Kasumi-1 (cell line): ENCODE results near the gene TPSAB1.
"Not testable (repeated sequence)": the region's sequence is repeated elsewhere in the genome, so short reads cannot be mapped to it uniquely, and the experiment has no call there.

Source experiments
- DNase-seq, 2 experiments: peaks; one replicate each; lab custom pipeline; 2025; lab: John Stamatoyannopoulos, UW

TPSAB1 gene

DNA sequence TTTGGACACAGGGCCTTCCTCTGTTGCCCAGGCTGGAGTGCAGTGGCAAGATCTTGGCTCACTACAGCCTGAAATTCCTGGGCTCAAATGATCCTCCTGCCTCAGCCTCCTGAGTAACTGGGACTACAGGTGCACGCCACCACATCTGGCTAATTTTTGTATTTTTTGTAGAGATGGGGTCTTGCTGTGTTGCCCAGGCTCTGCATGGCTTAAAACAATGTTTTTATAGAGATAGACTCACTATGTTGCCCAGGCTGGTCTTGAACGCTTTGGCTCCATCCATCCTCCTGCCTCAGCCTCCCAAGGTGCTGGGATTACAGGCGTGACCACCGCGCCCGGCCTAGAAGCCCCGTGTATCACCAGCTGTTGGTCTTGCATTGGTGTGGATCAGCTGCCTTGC is 28.9 kb downstream of the TPSAB1 start:
- not testable (repeated sequence) for DNase-seq

DNA sequence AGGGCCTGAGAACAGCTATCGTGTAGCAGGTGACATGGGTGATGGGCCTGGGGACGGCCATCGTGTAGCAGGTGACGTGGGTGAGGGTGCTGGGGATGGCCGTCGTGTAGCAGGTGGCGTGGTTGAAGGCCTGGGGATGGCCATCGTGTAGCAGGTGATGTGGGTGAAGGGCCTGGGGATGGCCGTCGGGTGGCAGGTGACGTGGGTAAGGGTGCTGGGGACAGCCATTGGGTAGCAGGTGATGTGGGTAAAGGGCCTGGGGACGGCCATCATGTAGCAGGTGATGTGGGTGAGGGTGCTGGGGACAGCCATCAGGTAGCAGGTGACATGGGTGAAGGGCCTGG is 30.8 kb downstream of the TPSAB1 start:
- no peak for DNase-seq

DNA sequence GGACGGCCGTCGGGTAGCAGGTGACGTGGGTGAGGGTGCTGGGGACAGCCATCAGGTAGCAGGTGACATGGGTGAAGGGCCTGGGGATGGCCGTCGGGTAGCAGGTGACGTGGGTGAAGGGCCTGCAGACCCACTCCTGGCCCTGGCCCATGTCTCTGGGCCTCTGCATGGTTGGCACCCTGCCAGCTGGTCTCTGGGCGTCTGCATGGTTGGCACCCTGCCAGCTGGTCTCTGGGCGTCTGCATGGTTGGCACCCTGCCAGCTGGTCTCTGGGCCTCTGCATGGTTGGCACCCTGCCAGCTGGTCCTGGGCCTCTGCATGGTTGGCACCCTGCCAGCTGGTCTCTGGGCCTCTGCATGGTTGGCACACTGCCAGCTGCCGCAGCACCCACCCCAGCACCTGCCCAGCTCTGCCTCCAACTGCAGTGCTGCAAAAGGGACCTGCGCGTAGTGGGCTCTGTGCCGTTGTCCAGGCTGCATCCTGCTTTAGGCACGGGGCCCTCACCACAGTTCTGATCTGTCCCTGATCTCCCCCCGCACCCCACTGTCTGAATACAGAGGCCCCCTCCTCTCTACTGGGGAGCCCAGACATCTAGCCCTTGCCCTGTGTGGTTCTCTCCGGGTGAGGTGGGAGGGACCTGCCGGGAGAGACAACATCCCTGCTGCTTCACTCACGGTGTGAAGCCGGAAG is 31.4 kb downstream of the TPSAB1 start:
- DNase-seq = not testable (repeated sequence)

DNA sequence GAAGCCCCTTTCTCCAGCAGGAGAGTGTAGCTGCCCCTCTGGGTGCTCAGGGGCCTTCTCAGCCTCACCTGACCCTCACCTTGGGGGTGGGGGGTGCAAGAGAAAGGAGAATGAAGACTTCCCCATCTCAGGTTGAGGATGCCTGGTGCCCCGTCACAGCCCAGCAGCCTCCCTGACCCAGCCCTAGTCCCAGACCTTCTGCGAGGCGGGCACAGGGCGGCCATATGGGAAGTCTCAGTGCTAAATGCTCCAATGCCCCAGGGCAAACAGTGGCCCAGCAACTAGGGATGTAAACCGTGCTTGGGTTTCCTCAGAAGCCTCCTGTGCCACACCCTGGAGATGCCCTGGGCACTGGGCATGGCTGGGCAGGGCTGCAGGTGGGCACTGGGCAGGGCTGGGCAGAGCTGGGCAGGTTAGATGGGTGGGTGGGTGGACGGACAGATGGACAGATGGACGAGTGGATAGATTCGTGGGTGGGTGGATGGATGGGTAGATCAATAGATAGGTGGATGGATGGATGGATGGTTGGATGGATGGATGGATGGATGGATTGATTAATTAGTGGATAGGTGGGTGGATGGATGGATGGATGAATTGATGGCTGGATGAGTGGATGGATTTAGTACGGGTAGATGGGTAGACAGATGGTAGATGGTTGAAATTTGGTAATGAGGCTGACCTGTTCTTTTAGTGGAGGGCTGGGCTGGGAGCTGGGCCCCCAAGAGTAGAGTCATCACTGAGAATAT is 32.1 kb downstream of the TPSAB1 start:
- DNase-seq = no peak

DNA sequence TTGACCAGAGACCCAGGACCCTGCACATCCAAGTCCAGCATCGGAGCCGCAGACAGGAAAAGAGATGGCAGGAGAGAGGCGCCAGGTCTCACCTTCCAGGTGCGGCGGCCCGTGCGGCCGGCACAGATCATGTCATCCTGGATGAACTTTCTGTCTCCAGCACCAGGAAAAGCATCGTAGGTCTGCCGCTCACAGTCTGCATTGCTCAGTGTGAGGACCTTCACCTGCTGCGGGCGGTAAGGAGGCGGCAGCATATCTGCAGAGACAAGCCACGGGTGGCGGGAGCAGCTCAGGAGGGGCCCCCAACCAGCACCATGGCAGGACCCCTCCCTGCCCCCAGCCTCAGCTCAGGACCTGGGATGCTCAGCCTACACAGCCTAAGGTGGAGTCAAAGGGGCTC is 33.3 kb downstream of the TPSAB1 start:
- DNase-seq = no peak

DNA sequence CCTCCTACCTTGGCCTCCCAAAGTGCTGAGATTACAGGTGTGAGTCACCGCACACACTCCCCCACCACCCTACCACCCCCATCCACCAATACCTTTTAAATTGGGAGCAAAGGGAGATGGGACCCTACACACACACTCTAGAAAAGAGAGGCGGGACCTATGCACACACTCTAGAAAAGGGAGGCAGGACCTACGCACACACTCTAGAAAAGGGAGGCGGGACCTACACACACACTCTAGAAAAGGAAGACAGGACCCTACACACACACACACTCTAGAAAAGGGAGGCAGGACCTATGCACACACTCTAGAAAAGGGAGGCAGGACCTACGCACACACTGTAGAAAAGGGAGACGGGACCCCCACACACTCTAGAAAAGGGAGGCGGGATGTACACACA is 34.3 kb downstream of the TPSAB1 start:
- DNase-seq = no peak

DNA sequence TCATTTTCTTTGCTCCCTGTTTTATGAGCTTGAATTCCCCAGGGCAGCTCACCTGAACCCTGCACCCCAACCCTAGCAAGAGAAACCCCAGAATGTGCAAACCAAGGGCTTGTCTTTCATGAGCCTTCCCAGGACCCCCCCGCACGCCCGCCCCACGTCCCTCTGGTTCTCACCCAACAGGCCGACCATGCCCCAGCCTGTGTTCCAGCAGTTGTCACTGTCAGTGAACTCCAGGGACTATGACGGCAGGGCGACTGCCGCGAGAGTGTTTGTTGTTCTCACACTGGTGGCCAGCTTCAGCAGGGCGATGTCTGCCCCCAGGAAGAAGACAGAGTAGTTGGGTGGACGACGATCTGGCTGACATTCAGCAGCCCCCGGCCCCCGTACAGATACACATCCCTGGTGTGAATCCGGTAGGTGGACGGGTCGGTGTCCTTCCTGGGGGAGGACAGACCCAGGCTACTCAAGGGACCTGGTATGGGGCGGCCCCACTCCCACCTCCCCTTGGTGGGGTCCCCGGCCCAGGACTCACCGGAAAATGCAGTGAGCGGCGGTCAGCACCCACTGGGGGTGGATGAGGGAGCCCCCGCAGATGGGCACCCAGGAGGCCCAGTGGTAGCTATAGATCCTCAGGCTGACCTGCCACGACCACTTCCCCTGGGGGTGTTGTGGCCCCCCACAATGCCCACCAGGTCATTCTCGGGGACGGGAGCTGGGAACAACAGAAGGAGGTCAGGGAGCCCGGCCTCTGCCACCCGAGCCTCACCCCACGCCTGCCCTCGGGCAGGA is 35.5 kb downstream of the TPSAB1 start:
- no peak for DNase-seq

DNA sequence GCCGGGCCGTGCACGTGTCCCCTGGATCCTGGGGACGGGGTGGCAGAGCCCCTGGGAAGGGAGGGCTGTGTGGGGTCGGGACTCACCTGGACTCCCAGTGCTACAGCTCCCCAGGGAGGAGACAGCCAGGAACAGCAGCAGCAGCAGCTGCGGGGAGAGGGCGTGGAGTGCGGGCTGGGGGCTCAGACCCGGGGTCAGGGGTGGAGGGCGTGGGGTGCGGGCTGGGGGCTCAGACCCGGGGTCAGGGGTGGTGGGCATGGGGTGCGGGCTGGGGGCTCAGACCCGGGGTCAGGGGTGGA is 36.0 kb downstream of the TPSAB1 start:
- DNase-seq = no peak

DNA sequence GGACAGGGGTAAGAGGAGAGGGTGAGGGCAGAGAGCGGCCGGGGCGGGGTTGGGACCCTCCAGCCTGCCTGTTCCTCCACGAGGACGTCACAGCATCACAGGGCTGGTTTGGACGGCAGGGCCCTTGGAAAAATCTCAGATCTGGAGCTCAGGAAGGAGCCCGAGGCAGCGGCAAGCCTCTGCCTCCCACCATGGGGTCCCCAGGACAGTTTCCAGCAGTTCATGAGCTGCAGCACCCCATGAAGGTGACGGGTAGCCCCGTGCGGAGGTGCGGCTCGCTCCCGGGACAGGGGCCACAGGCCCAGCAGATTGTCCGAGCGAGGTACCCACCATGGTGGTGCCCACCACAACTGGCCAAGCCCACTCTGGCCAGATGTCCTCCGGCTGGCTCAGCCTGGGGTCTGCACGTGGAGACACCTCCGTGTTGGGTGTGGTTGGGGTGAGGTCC is 36.7 kb downstream of the TPSAB1 start:
- DNase-seq = no peak

DNA sequence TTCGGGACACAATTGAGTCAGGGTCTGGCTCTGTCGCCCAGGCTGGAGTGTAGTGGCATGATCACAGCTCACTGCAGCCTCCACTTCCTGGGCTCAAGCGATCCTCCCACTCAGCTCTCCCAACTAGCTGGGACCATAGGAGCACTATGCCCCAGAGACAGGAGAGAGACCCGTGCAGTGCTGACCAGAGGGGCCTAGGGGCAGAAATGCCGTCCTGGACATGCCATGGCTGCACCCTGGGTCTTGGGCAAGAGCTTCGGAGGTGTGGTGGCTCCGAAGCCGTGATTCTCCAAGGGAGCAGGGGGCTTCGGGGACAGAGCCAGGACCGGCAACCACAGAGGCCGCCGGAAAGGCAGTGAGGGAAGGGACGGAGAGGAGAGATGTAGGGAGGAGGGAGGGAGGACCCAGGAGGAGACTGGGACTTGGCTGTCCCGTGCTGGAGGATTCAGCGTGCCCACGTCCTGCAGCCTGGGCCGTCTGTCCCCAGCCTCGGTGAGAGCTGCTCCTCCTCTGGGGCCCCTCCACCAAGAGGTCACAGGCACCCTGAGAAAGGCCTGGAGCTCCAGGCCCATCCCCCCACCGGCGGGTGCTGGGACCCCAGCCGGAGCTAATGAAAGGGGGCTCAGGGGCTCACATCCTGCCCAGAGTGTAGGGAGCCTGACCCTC is 37.2 kb downstream of the TPSAB1 start:
- DNase-seq = no peak

DNA sequence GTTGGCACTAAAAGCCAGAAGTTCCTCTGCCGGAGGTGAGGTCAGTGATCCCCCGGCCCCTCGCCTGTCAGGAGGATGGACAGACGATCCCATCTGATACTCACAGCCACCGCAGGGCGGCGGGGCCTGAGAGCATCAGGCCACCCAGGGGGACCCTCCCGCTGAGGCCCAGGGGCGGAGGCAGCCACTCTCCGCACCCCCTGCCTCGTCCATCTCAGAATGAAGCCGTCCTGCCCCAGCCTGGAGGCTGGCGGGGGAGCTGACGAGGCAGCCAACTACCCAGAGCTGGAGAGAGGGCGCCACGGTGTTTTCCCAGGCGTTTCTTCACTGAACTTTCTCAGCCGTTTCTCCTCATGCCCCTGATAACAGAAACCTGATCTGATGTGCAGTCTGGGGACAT is 38.0 kb downstream of the TPSAB1 start:
- DNase-seq = no peak

DNA sequence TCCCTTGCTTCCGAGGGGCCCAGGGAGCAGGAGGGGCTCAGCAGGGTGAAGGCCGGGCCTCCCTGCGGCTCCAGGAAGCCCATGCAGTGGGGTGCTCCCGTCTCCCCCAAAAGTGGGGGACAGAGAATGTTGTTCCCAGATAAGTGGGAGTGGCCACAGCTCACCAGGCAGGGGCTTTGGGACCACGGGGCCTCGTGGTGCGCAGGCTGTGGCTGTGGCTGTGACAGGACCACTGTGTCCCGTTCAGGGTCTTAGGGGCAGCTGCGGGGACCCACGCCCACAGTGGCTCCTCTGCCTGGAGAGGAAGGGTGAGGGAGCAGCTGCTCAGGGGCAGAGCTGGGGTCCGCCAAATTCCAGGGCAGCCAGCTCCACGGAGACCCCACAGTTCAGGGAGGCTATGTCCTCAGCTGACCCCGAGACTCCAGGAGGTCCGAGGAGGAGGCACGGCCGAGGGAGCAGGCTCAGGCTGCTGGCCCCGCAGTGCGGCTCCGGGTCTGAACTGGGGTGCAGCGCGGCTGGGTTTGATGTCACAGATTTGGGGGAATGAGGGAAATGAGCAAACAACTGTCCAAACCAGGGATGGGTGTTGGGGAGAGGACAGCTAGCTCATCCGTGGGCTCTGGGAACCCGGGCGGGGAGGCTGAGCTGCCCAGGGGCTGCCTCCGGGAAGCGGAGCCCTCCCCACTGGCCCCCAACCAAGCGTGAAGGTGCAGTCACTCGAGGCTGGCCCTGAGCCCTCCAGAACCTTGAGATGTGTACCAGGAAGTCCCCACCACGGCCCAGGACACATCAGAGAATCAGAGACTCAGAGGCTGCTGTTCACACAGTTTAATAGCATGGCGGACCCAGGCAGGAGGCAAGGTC is 38.8 kb downstream of the TPSAB1 start:
- DNase-seq = no peak

DNA sequence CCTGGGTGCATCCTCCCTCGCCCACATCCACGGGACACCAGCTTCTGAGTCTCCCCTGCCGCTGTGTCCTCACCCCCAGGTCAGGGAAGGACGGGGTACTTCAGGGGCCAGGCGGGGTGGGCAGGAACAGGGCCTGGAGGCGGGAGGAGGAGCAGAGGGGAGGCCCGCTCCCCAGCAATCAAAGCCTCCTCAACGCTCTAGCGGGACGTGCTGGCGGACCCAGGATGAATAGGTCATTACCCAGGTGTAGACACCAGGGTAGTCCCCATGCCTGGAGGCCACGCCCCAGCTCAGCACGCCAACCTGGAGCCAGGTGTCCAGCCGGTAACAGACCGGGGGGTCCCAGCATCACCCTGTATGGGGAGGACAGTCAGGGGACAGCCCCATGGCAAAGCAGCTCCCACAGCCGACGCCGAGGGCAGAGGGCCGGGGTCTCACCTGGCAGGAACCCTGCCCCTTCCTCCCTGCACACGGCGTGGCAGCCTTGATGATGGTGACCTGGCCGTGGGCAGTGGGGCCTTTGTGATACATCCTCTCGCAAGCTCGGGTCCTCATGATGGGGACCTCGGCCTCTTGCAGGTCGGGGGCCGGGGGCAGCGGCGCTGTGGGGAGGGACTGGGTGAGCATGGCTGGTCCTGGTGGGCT is 39.6 kb downstream of the TPSAB1 start:
- no peak for DNase-seq

DNA sequence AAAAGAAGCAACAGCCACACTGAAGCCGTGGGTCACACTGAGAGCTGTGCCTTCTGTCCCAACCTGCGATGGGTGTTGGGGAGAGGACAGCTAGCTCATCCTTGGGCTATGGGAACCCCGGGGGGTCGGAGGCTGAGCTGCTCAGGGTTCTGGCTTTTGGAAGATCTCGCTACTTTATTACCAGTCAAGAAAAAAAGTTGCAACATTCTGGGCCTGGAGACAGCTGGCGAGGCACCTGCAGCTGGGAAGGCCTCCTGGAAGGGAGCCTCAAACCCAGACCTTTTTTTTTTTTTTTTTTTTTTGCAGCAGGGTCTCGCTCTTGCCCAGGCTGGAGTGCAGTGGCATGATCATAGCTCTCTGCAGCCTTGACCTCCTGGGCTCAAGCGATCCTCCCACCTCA is 40.3 kb downstream of the TPSAB1 start:
- DNase-seq = no peak

DNA sequence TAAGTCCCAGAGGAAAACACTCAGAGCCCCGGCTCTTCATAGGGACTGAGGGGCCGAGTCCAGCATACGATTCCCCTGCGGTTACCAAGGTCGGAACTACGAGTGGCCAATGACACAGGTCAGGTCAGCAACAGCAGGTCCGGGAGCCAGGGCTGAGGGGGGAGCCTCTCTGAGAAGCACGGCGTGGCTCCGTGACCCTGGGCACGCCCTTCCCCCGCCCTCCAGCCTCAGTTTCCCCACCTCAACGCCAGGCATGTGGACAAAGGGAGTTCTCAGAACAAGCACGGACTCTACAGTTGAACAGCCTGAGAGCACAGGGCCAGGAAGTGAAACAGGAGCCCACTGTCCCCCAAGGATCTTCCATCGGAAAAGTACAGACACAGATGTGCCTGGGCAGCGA is 41.0 kb downstream of the TPSAB1 start:
- DNase-seq = no peak

DNA sequence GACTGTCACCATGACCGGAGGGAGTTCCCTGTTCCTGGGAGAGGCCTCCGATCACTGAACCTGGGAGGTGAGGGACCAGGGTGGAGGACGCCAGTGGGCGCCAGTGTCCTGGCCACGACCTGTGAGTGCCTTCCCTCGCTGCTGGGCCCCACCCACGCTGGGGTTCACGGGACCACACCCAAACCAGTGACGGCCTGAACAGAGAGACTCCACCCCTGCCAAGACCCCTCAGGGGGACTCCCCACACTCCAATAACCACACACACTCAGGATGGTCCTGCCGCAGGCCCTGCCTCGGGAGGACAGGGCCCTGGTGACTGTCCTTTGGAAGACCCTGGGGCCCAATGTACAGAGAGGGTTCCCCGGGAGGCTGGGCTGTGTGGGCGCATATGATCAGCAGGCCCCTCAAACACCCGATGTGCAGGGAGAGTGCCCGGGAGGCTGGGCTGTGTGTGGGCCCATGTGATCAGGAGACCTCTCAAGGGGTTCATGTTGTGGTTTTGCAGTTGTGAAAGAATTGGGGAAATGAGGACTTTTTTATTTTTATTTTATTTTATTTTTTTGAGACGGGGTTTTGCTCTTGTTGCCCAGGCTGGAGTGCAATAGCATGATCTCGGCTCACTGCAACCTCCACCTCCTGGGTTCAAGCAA is 41.9 kb downstream of the TPSAB1 start:
- no peak for DNase-seq

DNA sequence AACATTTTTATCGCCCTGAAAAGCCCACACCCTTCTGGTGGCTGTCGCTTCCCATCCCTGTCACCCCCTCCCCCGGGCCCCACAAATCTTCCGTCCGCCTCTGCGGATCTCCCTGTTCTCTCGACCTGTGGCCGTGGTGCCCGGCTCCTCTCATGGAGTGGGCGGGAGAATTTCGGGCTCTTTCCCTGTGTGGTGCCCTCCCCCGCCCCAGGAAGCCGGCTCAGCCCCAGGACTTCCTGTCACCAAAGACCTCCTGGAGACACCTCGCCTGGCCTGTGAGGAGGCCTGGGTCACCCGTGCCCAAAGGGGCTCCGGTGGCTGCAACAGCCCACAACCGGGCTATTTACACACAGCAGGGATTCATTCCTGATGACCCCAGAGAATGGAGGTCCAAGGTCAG is 42.8 kb downstream of the TPSAB1 start:
- no peak for DNase-seq

DNA sequence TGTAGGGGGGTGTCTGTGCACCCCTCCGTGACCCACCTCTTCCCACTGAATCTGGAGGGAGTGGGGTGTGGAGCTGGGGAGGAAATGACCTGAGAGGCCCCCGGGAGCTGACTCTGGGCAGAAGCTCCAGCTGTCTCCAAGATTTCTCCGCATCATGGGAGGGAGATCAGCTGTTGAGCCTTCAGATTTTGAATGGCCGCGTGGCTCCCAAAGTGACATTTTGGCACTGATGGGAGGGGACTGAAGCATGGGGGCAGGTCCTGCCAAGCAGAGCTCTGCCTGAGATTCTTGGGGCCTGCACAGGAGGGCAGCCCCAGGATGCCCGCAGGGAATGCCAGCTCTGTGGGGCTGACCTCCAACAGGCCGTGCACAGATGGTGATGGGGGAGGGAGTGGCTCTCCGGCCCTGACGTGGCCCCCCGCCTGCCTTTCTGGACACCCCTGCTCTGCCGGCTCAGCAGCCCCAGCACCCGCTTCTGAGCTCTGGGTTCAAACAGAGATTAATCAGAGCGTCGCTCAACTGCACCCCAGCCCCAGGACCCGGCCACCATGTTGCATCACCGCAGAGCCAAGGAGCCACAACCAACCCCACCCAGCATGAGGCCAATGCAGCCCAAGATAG is 43.6 kb downstream of the TPSAB1 start:
- DNase-seq = no peak

DNA sequence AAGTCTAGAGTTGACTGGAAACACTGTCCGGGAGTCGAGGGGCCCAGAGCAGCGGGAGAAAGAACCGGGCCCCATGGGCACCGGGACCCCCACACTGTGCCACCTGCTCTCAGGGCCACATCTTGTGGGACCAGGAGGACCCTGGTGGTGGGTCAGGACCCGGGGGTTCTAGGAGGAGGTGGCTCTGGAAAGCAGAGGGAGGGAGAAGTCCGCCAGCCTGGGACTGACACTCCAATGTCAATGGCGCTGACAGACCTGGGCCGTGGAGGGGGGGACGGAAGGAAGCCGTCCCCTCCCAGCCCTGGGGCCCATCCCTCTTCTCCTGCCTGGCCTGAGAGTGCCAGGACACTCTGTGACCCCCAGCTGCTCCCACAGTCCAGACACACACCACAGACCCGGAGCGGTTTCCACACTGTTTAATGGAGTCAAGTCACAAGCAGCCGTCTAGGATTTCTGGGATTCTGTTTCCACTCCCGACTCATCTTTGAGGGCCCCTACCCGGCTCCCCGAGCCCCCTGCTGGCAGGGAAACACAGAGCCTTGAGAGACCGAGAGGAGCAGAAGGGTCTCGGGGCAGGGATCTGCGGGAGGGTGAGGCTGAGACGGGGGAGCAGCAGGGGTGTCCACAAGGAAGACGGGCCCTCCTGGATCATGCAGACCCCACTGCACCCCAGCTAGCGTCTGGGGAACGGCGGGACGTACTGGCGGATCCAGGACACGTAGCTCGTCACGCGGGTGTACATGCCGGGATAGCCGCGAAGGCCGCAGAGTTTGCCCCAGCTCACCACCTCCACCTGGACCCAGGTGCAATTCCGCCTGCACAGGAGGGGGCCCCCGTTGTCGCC is 45.4 kb downstream of the TPSAB1 start:
- no peak for DNase-seq
